ENCODE data around the gene APOL5.

- TF ChIP-seq CTCF (IDR thresholded peaks at IDR 0.05), result no peak
- no peak for TF ChIP-seq POLR2A (IDR thresholded peaks at IDR 0.05)
- no peak for TF ChIP-seq EP300 (IDR thresholded peaks at IDR 0.05)
Measured at GRCh38 chr22:35685731-35686130, 31.9 kb upstream of the APOL5 start.
